GM12892 (cell line): ENCODE data around the gene SLC25A26.

Source experiments
- POLR2A ChIP-seq: IDR thresholded peaks from 2 replicates; pipeline ENCODE4 v1.6.1; 2011; ENCODE audit warnings: low read depth, low read length, control low read depth
- POLR2AphosphoS5 ChIP-seq: IDR thresholded peaks from 2 replicates; pipeline ENCODE4 v1.6.1; 2011; ENCODE audit warnings: low read depth, low read length, control low read depth

- no peak for TF ChIP-seq POLR2AphosphoS5
- no peak for TF ChIP-seq POLR2A
Measured at GRCh38 chr3:66320390-66320789, 99.6 kb downstream of the SLC25A26 start.
